Neural cell (in vitro differentiated cells): ENCODE data around the gene MYO7A.

ENCODE experiments used
- EZH2 ChIP-seq: fragments of 200-600, 300-800 bp; shearing (Covaris generic), sonication (generic); IDR thresholded peaks from 2 replicates; pipeline ENCODE4 v1.6.1; 2014; ENCODE audit warnings: antibody characterized with exemption, low read length, borderline replicate concordance, mild to moderate bottlenecking; ENCODE audit not compliant: insufficient read depth, poor library complexity, severe bottlenecking
- POLR2AphosphoS5 ChIP-seq: IDR thresholded peaks from 2 replicates; pipeline ENCODE4 v1.6.1; 2012
- TAF1 ChIP-seq: IDR thresholded peaks from 2 replicates; pipeline ENCODE4 v1.6.1; 2012; ENCODE audit warnings: low read depth
- TF ChIP-seq, protein P1 (sequence below): fragments of 450-650 bp; IDR thresholded peaks from 2 replicates; pipeline ENCODE4 v1.5.1; 2014; ENCODE audit warnings: antibody characterized with exemption, mild to moderate bottlenecking, moderate library complexity; ENCODE audit not compliant: poor library complexity, severe bottlenecking
- TF ChIP-seq, protein P2 (sequence below): IDR thresholded peaks from 2 replicates; pipeline ENCODE4 v1.6.1; 2012; ENCODE audit warnings: borderline replicate concordance

DNA sequence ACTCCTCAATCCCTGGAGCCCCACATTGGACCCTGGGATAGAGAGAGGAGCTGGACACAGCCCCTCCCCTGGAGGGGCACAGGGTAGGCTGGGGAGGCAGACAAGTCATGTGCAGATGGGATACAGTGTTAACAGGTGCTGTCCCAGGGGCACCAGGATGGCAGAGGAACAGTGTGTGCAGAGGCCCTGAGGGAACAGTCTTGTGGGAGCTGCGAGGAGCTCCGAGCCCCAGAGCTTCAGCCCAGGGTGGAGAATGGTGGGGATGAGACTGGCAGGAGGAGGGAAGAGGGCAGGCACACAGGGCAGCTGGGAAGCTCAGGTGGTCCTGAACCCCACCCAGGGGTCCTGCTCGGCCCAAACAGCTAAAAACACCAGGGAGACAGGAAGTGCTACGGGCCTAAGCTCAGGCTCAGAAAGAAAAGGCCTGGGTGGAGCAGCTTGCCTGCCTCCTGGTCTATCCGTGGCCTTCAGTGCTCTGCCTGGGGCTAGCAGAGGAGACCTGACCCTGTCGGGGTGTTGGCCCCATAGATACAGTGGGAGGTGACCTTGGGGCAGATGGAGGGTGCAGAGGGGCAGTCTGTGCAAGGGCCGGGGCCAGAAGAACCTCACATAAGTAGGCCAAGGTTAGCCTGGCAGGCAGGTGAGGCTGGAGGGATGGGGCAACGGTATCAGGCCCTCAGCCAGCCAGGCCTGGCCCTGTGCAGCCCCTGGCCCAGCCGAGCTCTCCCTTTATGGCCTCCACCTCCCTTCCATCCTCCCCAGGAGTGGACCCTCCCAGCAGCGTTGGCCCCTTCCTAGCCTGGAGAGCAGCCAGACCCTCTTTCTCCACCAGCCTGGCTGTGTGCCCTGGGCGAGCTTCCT, 45.8 kb upstream of the MYO7A start:
- TF ChIP-seq, protein P1, sequence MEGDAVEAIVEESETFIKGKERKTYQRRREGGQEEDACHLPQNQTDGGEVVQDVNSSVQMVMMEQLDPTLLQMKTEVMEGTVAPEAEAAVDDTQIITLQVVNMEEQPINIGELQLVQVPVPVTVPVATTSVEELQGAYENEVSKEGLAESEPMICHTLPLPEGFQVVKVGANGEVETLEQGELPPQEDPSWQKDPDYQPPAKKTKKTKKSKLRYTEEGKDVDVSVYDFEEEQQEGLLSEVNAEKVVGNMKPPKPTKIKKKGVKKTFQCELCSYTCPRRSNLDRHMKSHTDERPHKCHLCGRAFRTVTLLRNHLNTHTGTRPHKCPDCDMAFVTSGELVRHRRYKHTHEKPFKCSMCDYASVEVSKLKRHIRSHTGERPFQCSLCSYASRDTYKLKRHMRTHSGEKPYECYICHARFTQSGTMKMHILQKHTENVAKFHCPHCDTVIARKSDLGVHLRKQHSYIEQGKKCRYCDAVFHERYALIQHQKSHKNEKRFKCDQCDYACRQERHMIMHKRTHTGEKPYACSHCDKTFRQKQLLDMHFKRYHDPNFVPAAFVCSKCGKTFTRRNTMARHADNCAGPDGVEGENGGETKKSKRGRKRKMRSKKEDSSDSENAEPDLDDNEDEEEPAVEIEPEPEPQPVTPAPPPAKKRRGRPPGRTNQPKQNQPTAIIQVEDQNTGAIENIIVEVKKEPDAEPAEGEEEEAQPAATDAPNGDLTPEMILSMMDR: no peak
- TF ChIP-seq TAF1: no peak
- TF ChIP-seq, protein P2, sequence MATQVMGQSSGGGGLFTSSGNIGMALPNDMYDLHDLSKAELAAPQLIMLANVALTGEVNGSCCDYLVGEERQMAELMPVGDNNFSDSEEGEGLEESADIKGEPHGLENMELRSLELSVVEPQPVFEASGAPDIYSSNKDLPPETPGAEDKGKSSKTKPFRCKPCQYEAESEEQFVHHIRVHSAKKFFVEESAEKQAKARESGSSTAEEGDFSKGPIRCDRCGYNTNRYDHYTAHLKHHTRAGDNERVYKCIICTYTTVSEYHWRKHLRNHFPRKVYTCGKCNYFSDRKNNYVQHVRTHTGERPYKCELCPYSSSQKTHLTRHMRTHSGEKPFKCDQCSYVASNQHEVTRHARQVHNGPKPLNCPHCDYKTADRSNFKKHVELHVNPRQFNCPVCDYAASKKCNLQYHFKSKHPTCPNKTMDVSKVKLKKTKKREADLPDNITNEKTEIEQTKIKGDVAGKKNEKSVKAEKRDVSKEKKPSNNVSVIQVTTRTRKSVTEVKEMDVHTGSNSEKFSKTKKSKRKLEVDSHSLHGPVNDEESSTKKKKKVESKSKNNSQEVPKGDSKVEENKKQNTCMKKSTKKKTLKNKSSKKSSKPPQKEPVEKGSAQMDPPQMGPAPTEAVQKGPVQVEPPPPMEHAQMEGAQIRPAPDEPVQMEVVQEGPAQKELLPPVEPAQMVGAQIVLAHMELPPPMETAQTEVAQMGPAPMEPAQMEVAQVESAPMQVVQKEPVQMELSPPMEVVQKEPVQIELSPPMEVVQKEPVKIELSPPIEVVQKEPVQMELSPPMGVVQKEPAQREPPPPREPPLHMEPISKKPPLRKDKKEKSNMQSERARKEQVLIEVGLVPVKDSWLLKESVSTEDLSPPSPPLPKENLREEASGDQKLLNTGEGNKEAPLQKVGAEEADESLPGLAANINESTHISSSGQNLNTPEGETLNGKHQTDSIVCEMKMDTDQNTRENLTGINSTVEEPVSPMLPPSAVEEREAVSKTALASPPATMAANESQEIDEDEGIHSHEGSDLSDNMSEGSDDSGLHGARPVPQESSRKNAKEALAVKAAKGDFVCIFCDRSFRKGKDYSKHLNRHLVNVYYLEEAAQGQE: no peak
- no peak for TF ChIP-seq EZH2
- no peak for TF ChIP-seq POLR2AphosphoS5
